Stimulated activated CD8-positive, alpha-beta memory T cell treated with anti-CD3 and anti-CD28 coated beads, Interleukin-4, amount 100 ng/mL, for 24 hours (primary cell): ENCODE measurements around the gene WDR20.
"Not testable (repeated sequence)": the region's sequence is repeated elsewhere in the genome, so short reads cannot be mapped to it uniquely, and the experiment has no call there.

Experiments
- DNase-seq: peaks from one replicate; pipeline ENCODE4 v3.0.0-alpha.2; 2020; ENCODE audit warnings: low read depth

WDR20 gene

DNA sequence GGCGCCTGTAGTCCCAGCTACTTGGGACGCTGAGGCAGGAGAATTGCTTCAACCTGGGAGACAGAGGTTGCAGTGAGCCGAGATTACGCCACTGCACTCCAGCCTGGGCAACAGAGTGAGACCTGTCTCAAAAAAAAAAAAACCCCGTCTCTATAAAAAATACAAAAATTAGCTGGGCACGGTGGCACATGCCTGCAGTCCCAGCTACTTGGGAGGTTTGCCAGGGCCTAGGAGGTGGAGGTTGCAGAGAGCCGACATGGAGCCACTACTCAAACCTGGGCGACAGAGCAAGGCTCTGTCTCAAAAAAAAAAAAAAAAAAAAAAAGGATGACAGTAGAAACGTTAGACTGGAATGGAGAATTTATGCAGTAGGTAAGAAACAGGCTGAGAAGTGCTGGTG lies 5.7 kb upstream of the WDR20 start:
- DNase-seq: not testable (repeated sequence)

DNA sequence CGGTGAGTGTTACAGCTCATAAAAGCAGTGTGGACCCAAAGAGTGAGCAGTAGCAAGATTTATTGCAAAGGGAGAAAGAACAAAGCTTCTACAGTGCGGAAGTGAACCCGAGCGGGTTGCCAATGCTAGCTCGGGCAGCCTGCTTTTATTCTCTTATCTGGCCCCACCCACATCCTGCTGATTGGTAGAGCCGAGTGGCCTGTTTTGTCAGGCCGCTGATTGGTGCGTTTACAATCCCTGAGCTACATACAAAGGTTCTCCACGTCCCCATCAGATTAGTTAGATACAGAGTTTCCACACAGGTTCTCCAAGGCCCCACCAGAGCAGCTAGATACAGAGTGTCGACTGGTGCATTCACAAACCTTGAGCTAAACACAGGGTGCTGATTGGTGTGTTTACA lies 5.0 kb upstream of the WDR20 start:
- not testable (repeated sequence) for DNase-seq

DNA sequence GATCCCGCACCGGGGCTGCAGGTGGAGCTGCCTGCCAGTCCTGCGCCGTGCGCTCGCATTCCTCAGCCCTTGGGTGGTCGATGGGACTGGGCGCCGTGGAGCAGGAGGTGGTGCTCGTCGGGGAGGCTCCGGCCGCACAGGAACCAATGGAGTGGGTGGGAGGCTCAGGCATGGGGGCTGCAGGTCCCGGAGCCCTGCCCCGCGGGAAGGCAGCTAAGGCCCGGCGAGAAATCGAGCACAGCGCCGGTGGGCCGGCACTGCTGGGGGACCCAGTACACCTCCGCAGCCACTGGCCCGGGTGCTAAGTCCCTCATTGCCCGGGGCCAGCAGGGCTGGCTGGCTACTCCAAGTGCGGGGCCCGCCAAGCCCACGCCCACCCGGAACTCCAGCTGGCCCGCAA lies 4.2 kb upstream of the WDR20 start:
- DNase-seq: not testable (repeated sequence)

DNA sequence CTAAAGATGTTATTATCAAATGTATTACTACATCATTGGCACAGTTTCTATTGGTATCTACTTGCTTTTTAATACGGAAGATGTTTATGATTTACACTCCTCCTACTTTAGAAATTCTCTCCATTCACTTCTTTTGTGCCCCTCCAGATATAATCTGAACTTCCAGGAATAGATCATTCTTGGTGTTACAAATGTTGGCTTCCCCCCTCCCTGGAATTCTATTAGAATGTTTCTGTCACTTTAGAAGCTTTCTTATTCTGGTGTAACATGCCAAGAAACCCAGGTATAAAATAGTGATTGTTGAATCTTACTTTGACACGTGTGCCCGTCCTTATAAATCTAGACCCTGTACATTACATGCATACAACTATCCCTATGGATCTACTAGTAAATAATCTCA lies 1.2 kb upstream of the WDR20 start:
- DNase-seq: no peak

DNA sequence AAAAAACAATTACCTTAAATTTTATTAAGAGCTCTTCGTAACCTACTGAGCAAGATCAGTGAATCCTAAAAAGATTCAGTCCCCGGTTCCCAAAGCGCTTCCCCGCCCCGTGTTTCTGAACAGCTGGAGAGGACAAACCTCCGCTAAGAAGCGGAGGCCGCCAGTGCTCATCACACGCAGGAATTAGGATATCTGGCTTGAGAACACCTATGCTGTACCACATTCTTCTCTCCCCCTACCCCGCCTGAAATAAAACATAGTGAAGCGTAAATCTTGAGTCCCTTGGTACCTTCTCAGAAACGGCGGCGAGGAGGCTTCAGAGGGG lies 774 bp upstream of the WDR20 start:
- no peak for DNase-seq

DNA sequence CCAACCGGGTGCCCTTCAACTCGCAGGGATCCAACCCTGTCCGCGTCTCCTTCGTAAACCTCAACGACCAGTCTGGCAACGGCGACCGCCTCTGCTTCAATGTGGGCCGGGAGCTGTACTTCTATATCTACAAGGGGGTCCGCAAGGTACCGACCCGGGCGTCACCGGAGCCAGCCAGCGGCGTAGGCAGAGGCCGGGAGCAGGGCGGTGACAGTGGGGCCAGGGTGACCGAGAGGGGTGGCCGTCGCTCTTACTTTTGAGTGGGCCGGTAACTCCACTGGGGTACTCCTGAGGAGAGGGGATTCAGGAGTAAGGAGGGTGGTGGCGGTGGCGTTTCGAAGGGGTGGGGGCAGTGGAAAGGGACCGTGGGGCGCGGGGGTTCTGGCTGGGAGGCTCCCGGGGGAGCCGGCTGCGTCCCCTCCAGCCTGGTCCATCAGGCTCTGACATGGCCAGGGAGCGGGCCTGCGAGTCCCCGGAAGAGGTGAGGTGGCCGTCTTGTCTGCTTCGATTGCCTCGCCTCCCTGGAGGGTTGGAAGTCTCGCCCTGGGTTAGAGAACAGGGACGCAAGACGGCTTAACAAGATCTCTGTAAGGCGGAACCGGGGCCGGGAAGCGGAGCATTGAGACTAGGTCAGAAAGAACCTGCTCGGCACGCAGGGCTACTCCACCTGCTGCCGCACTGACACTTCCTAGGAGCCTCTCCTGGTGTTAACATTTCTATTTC lies 491 bp downstream of the WDR20 start:
- peak; percentile 15 for DNase-seq

DNA sequence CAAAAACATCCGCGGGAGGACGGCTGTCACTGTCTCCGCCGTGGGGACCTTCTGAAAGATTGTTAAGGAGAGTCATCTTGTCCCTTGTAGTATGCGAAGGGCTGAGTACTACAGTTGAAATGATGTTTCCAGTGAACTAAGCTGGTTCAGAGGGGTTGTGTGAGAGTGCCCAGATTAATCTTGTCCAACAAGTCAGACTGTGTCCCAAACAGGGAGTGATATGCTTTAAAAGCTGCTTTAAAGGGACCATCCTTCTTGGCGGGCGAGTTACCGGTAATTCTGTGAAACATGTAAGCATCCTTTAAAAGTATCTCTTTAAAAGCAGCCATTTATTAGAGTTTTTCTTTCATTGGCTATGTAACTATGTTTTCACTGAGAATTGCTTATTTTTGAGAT lies 1.1 kb downstream of the WDR20 start:
- no peak for DNase-seq

DNA sequence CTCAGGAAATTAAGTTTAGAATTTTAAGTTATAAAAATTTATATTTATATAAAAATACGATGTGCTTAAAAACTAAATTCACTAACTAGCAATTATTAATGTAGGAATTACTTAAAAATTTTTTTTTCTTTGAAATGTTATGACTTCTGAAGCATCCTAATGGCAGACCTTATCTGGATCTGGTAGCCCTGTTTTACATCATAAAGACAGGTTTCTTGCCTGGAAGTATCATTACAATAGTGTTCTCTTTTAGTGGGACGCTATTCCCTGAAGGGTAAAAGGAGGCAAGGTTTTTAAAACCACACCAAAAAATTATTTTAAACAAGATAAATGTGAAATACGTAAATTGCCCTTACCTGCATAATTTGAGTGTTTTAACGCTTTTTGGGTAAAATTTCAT lies 2.1 kb downstream of the WDR20 start:
- no peak for DNase-seq

DNA sequence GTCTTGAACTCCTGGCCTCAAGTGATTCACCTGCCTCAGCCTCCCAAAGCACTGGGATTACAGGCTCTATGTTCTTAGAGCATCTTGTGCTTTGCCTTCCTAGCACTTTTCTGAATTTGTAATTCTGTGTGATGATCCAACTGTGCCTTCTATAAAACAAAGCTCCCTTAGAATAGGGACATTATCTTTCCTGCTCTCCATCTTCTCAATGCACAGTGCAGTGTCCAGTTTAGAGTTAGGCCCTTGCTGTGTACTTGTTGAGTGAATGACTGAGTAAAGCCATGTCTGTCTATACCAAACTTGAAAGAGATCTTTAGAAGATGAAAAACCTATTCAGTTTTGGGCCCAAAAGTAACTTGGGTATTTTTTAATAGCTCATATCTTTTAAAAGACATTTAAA lies 5.2 kb downstream of the WDR20 start:
- no peak for DNase-seq

DNA sequence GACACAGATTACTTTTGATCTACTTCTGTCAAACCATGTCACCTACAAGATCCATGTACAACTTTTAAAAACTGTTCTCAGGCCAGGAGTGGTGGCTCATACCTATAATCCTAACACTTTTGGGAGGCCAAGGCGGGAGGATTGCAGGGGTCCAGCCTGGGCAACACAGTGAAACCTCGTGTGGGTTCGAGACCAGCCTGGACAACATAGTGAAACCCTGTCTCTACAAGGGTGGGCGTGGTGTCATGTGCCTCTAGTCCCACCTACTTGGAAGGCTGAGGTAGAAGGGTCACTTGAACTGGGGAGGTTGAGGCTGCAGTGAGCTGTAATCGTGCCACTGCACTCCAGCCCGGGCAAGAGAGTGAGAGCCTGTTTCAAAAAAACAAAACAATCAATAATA lies 5.7 kb downstream of the WDR20 start:
- DNase-seq: no peak

DNA sequence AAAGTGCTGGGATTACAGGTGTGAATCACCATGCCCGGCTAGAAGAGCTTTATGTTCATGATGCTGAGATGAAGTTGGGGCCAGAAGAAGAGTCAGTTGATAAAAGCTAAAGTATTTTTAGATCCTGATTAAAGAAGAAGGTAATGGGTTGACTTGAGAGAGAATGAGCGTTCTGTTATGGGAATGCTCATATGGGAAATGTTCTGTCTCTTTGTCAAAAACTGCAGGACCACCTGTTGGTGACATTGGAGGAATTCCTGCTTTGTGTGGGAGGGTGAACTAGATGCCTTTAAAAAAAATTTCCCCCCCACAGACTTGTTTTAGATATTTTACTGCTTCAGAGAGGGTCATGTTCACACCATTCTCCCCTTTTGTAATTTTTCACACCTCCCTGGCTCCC lies 6.7 kb downstream of the WDR20 start:
- DNase-seq: no peak

DNA sequence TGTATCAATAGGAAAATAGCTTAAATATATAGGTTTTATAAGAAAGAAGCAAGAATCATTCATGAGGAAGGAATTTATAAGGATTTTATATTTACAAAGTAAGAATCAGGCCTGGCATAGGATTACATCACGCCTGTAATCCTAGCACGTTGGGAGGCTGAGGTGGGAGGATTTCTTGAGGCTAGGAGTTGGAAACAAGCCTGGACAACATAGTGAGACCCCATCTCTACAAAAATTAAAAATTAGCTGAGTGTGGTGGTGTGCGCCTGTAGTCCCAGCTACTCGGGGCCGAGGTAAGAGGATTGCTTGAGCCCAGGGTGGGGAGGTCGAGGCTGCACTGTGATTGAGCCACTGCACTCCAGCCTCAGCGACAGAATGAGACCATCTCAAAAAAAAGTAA lies 10.4 kb downstream of the WDR20 start:
- no peak for DNase-seq

DNA sequence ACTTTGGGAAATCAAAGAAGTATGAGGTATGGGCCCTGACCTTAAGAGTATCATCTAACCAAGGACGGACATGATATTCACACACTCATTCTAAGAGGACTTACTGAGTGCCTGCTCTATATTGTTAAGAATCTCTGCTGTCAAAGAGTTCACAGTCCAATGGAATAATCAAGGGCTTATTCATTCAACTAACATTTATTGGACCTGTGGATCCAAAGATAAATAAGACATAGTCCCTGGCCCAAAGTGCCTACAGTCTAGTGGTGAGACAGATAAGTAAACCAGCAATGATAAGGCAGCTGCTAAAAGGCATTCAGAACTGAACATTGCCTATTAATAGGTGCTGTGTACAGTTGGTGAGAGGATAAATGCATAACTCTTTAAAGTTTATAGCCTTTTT lies 11.0 kb downstream of the WDR20 start:
- DNase-seq: no peak

DNA sequence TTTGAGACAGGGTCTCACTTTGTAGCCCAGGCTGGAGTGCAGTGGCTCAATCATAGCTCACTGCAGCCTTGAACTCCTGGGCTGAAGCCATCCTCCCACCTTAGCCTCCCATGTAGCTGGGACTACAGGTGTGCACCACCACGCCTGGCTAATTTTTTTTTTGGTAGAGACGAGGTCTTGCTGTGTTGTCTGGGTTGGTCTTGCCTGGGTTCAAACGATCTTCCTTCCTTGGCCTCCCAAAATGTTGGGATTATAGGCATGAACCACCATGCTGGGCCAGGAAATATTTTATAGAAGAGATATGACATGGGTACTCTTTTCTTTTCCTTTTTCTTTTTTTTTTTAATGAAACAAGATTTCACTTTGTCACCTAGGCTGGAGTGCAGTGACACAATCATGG lies 11.7 kb downstream of the WDR20 start:
- DNase-seq: not testable (repeated sequence)

DNA sequence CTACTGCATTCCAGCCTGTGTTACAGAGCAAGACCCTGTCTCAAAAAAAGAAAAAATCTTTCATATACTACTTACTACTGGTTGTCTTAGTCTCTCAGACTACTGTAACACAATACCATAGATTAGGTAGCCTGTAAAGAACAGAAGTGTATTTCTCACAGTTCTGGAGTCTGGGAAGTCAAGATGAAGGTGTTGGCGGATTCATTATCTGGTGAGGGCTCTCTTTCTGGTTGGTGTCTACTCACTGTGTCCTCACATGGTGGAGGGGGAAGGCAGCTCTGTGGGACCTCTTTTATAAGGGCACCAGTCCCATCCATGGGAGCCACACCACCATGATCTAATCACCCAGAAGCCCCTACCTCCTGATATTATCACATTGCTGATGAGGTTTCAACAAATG lies 14.4 kb downstream of the WDR20 start:
- no peak for DNase-seq

DNA sequence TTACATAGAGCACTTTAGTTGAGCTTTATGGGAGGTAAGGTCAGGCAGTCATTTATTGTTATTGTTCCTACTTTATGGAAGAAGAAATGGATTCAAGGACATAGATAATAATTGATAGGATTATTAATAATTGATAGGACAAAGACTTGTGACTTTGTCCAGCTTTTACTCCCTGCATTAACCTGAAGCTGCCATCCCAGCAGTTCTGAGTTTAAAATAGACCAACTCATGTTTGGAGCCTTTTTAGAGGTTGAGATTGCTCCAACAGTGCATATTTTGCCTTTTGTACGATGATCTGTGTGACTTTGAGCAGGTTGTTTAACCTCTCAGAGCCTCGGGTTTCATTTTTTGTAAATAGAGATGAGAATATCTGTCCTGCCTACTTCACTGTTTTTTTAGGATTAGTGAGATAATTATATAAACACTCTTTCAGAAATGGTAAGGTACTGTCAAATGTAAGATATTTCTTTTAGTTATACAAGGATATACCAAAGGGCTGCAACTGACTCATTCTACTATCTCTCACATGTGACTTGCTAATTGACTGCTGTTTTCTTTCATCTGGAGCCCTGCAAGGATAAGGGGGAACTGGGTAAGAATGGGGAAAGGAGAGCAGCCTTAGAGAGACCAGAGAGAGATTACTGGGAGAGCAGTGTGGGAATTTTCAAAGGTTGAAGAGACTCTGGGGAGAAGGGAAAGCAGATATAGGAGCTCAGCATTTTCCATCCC lies 15.3 kb downstream of the WDR20 start:
- DNase-seq: no peak

DNA sequence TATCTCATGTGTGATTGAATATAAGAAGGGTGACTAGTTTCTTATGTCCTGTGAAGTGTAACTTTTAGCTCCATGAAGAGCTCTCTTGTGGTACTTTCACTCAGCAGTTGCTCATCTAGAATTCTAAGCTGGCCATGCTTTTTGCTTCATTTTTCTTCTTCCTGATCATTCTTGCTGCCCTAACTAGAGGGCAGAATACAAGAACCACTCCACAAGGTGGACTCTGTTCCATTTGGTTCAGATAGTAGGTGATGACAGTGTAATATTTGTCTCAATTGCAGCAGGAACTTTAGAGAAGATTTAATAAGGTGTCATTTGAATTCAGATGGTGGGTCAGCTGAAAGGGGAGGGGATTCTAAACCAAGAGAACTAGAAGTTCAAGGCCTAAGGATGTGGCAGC lies 17.6 kb downstream of the WDR20 start:
- no peak for DNase-seq

DNA sequence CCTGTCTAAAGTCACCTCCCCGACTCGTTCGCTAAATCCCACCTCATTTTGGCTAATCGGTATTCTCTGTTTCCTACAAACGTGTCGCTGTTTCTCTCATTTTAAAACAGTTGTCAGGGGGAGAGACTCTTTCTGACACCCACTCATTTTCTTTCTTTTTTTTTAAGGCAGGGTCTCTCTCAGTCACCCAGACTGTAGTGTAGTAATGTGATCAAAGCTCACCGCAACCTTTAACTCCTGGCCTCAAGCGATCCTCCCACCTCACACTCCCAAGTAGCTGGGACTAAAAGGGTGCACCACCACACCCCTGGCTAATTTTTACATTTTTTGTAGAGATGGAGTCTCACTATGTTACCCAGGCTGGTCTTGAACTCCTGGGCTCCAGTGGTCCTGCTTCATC lies 19.1 kb downstream of the WDR20 start:
- DNase-seq: no peak

DNA sequence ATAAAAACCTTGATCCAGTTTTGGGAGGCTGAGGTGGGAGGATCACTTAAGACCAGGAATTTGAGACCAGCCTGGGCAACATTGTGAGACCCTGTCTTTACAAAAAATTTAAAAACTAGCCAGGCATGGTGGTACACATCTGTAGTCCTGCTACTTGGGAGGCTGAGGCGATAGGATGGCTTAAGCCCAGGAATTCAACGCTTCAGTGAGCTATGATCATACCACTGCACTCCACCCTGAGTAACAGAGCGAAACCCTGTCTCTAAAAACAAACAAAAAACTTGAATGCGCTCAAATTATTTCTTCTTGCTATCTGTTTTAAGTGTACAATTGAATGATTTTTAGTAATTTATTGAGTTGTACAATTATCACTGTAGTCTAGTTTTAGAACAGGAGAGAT lies 20.1 kb downstream of the WDR20 start:
- DNase-seq: no peak

DNA sequence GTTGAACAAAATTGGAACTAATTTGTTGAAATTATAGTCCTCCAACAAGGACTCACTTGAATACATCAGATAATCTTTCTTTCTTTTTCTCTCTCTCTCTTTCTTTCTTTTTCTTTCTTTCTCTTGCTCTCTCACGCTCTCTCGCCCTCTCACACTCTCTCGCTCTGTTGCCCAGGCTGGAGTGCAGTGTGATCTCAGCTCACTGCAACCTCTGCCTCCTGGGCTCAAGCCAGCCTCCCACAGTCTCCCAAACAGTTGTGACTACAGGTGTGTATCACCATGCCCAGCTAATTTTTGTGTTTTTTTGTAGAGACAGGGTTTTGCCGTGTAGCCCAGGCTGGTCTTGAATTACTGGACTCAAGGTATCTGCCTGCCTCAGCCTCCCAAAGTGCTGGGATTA lies 22.8 kb downstream of the WDR20 start:
- DNase-seq: no peak

DNA sequence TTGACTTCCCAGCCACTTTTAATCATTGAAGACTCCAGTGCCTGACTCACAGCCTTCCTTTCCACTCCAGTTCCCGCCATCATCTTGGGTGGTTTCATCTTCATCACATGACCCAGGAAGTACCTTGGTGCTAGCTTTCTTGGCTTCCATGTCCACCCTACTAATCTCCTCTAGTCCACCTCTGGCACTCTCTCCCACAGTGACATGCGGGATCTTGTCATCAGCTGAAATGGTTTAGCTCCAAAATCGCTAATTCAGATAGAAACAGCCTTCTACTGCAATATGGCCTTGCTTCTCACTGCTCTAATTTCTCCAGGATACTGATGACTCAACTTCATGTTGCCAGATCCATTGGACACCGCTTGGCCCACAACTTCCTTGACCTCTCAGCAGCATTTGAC lies 24.5 kb downstream of the WDR20 start:
- no peak for DNase-seq

DNA sequence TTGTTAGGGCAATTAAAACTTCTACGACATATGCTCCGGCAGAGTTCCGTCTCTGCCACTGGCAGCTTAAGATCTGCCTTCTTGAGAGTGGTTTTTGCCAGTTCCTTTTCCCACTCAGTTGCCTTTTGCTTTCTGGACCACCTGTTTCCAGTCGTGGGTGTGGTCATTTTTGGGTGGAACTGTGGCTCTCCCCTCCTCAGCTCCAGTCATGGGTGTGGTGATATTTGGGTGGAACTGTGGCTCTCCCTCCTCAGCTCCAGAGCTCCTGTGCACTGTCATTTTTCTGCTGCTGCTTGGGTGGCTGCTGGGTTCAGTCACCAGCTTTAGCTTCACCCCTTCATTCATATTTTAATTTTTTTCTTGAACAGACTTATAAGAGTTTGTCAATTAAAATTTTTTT lies 25.3 kb downstream of the WDR20 start:
- no peak for DNase-seq

DNA sequence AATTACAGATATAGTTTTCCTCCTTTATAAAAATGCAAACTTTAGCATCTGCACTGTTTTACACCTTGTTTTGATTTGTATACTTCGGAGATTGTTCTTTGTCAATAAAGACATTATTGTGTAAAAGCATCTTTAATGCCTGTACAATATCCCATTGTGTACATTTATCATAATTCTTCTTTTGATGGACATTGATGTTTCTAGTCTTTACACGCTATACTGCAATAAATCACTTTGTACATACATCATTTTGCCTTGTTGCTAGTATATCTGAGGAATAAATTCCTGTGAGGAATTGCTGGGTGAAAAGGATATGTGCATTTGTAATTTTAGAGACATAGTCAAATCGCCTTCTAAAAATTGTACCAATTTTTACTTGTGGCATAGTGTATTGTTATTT lies 30.4 kb downstream of the WDR20 start:
- DNase-seq: no peak
